GM18870 (cell line): ENCODE data around the gene FBLIM1.
"Not testable (repeated sequence)": the region's sequence is repeated elsewhere in the genome, so short reads cannot be mapped to it uniquely, and the experiment has no call there.

Source experiments
- ATAC-seq: cut with Tn5 transposase; IDR thresholded peaks from one replicate; pipeline ENCODE4 v1.9.1; 2021; ENCODE audit warnings: moderate library complexity; ENCODE audit not compliant: unreplicated experiment

FBLIM1 gene

DNA sequence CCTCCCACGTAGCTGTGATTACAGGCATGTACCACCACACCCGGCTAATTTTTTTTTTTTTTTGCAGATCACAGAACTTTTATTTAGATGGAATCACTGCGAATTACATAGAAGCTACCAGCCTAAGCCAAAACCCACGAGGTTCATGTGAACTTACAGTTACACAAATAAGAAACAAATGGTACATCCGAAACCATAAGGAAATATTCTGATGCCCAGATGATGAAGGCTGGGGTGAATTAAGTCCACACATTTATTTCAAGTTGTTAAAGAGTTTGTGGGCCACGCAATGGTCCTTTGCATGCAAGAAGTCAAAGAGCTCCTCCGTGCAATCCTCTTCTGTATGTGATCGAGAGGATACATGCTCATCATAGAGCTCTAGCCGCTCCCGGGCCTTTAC lies 48.5 kb downstream of the FBLIM1 start:
- no peak for ATAC-seq

DNA sequence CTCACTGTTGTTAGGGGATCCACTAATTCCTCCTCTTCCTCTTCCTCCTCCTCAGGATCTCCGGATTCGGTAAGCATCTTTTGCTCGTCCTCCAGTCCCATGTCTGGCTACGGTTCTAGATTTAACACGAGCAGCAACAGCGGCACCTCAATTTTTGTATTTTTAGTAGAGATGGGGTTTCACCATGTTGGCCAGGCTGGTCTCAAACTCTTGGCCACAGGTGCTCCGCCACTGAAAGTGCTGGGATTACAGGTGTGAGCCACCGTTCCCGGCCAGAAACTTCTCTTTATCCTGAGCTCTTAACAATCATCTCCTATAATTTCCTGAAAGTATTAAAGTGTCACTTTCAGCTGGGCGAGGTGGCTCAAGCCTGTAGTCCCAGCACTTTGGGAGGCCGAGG lies 49.0 kb downstream of the FBLIM1 start, which contains the start of gene UQCRHL:
Gene UQCRHL (minus strand): TSS at position 101 of the 400 bp plus-strand sequence. CDS start 0 bp downstream, at position 101.
- ATAC-seq, result not testable (repeated sequence)

DNA sequence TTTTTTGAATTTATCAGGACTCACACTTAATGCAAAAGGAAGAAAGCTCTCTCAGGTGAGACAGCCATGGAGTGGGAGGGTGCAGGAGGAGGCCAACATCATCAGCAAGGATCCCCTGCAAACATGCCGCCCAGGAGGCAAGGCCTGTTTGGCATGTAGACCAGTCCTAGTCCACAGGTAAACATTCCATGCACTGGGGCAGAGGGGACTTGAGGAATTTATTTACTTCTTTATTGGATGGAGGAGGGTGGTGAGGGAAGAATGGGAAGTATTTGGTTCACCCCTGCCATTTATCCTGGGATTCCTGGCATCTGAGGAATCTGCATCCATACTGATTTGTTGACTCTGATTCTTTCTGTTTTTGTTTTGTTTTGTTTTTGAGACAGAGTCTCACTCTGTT lies 50.4 kb downstream of the FBLIM1 start:
- no peak for ATAC-seq

DNA sequence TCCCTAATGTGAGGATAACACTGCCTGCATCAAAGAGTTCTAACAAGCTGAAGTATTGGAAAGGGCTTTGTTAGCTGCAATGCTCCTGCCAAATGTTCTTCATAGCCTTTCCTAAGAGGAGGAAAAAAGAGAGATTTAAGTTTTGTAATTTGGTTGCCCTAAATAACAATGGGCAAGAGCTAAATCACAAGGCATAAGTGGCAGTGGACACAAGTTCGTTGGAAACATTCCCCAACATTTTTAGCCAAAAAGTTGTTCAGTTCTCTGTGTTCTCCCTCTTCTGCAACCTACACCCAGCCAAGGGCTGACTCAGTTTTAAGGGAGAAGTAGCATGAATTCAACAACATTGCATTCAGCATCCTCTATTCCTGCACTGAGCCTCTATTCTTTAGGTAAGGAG lies 51.5 kb downstream of the FBLIM1 start:
- ATAC-seq, result no peak

DNA sequence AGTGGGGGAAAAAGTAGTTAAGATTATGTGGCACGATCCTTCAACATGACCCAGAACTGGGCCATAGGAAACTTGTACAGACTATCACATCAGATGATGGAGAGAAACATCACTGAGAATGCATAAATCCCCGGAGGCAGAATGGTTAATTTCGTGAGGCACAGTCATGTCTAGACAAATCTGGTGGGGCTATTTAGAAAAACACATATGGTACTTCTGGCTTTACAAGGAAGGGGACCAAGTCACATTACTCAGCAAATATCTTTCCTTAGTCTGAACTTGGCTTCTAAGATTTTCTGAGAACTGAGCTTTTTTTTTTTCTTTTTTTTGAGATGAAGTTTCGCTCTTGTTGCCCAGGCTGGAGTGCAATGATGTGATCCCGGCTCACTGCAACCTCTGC lies 58.1 kb downstream of the FBLIM1 start:
- ATAC-seq, result no peak

DNA sequence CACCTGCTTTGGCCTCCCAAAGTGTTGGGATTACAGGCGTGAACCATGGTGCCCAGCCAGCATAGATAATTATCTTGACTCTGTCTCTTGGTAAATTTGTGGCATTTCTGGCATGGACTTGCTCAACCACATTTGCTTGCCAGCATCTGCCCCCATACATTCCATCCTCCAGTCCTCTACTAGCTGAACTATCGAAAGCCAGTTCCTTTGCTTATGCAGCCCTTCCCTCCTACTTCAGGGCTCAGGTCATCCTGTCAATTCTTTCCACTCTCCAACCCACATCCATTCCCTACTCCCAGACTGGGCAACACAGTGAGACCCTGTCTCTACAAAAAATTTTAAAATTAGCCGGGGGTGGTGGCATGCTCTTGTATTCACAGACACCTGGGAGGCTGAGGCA lies 61.9 kb downstream of the FBLIM1 start:
- no peak for ATAC-seq

DNA sequence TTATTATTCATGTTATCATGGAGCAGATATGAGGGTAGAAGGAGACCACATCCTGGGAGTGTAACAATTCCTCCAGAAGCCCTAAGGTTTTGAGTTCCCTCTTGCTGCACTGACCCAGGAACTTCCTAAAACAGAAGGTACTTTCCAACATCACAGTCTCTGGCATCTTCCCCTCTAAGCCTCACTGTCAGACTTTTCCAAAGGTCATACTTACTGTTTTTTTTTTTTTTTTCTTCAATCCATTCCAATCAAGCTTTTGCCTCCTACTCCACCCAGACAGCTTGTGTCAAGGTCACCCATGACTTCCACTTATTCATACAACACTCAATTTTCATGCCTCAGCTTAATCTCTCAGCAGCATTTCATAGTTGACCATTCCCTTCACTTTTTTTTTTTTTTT lies 67.2 kb downstream of the FBLIM1 start:
- ATAC-seq, result no peak

DNA sequence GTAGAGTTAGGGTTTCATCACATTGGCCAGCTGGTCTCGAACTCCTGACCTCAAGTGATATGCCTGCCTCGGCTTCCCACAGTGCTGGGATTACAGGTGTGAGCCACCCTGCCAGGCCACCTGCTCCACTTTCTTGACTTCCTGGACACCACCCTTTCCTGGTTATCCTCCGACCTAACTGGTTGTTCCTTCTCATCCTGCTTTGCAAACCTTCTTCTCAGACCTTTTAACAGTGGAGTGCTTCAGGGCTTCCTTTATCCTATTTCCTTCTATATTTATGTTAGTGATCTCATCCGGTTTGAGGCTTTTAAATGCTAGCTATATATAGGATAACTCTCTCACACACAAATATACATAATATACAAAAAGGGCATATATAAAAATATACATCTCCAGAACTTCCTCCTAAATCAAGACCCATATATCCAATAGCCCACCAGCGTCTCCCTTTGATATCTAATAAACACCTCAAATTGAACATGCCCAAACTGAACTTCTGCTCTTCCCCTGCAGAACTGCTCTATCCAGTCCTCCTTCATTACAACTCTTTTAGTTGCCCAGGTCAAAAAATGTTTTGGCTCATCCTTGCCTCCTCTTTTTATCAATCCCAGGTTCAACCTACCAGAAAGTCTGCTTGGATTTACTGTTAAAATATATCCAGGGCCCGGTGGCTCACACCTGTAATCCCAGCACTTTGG lies 68.4 kb downstream of the FBLIM1 start:
- ATAC-seq, result no peak

DNA sequence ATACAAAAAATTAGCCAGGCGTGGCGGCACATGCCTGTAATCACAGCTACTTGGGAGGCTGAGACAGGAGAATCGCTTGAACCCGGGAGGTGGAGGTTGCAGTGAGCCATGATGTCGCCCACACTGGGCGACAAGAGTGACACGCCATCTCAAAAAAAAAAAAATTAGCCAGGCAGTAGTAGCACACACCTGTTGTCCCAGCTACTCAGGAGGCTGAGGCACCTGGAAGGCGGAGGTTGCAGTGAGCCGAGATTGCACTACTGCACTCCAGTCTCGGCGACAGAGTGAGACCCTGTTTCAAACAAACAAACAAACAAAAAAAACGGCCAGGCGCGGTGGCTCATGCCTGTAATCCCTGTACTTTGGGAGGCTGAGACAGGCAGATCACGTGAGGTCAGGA lies 69.0 kb downstream of the FBLIM1 start:
- ATAC-seq, result not testable (repeated sequence)

DNA sequence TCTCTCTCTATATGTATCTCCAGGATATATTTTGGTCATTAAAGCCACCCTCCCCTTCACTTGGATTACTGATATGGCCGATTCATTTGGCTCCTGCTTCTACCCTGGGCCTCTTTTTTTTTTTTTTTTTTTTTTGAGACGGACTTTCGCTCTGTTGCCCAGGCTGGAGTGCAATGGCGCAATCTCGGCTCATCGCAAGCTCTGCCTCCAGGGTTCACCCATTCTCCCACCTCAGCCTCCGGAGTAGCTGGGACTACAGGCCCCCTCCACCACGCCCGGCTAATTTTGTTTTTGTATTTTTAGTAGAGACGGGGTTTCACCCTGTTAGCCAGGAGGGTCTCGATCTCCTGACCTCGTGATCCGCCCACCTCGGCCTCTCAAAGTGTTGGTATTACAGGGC lies 70.3 kb downstream of the FBLIM1 start:
- not testable (repeated sequence) for ATAC-seq

DNA sequence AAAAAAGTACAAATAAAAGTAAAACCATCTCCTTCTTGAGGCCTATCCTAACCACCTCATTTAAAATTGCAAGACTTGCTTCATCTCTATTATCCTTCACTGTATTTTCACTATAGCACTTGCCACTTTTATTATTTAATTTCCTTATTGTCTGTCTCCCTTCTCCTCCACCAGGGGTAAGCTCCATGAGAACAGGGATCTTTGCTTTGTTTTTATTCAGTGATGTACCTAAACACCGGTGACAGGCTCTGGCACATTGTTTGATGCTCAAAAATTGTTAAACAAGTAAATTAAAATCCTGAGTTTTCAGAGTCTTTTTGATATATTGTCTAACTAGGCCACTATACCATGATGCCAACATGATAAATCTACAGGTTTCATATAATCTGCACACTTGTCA lies 71.7 kb downstream of the FBLIM1 start:
- ATAC-seq, result no peak

DNA sequence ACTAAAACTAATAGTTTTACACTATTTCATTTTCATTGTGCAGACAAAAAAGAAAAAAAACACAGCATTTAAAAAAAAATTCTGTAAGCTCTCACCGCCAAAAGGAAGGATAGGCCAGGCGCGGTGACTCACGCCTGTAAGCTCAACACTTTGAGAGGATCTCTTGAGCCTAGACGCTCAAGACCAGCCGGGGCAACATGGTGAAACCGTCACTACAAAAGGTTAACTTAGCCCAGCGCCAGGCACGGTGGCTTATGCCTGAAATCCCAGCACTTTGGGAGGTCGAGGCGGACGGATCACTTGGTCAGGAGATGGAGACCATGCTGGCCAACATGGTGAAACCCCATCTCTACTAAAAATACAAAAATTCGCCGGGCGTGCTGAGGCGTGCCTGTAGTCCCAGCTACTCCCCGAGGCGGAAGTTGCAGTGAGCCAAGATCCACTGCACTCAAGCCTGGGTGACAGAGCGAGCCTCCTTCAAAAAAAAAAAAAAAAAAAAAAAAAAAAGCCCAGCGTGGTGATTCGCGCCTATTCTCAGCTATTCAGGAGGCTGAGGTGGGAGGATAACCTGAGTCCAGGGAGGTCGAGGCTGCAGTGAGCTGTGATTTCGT lies 74.6 kb downstream of the FBLIM1 start:
- ATAC-seq, result no peak

DNA sequence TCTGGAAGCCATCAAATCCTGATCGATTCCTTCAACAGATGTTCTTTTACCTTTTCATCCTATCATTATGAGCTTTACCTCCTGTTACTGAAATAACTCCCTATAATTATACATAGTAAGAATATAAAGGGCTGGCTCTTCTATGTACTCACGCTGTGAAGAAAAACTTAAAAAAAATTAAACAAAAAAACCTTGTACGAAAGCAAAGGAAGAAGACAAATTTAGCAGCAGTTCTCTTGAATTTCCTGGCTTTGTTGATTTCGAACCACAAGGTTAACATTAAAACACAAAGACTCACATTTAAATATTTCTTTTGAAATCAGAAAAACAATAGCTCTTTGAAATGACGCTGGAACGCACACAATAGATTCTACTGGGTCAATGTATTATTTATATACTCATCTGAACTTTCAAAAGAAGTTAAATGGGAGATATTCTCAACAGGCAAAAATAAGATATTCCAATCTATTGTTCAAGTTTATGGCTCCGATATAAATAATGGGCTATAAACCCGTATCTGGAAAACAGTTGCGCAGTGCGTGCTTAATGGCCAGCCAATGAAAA lies 75.3 kb downstream of the FBLIM1 start:
- ATAC-seq, result no peak

DNA sequence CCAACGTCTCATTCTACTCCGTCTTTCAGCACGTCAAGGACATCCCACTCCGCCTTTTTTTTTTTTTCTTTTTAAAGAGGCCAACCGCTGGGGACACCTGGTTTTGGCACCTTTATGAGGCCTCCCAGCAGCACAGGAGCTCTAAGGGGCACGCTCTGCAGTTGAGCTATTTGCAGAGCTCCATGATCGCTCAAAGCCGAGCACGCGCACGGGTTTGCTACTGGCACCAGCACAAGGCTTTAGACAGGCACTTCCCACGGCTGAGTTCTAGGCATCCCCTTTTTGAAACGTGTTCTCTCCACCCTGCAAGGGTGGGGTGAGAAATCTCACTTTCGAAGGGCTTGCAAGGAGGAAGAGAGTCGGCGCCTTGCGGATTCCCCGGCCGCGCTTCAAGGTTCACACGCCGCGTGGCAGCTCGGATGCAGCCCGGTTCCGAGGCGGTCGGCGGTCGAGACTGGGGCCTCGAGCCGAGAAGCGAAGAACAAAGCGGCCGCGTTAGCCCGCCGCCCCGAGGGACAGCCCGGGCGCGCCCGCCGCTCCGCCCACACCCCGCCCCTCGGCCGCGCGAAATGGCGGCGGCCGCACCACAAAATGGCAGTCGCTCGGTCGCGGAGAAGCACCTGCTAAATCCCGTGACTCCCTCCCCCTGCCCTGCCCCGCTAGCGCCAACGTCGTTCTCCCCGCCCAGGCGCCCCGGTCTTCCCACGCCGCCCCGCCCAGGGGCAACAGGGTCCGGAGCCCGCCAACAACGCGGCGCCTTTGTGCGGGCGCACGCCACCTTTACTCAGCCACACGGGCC lies 76.0 kb downstream of the FBLIM1 start:
- peak; percentile 33 for ATAC-seq

DNA sequence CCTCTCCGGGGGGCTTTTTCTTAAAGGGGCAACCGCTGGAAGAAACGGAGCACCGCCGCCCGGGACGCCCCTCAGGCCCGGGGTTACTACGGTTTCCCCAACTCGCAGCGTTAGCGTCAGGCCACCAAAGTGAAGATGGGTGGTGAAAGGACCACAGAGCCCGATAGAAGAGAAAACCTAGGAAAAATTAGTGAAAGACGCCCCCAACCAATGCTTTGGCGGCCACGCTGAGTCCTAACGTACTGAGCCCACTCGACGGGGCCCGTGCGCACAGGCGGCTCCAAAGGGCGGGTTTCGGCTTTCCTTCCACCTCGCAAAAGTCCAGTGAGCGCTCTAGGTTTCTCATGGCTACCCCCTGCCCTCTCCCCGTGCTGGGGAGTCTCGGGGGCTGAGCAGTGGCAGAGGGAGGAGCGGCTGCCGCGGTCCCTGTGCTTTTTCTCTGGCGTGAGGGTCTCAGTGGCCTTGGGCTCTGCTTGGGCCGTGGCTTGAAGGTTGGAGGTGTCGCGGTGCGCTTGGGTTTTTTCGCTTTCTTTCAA lies 76.7 kb downstream of the FBLIM1 start:
- ATAC-seq, result peak; percentile 10

DNA sequence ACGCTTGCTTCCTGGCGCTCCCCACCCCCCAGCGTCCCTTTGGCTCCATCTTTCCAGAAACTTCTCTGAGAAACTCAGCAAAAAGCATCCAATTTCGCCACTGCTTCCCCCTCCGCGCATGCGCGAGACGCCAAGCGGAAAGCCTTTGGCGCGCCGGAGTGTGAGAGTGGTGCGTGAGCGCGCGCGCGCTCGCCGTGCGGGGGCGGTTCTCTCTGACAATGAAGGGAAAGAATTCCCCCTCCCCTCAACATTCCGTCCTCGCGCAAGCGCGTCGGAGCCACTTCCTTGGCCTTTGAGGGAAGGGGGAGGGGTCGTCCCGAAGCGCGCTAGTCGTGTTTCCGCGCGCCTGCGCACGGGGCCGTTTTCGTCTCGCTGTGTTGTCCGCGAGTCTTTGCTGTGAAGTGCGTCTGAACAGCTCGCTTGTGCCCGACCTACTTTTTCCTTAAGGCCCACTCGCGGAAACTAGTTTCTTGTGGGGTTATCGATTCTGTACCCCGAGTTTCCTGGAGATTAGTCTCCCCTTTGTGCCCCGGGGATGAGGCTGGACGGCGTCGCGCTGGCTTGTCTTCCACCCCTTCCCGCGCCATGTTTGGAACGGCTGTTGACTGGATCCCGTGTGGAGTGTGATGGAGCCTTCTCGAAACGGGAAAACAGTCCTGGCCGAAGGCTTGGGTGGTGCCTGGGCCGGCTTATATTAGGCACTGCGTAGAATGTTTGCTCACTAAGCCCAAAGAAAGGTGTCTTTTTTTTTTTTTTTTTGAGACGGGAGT lies 77.3 kb downstream of the FBLIM1 start:
- ATAC-seq, result peak; percentile 36
